ENCODE data around the gene ZNF507.

DNA sequence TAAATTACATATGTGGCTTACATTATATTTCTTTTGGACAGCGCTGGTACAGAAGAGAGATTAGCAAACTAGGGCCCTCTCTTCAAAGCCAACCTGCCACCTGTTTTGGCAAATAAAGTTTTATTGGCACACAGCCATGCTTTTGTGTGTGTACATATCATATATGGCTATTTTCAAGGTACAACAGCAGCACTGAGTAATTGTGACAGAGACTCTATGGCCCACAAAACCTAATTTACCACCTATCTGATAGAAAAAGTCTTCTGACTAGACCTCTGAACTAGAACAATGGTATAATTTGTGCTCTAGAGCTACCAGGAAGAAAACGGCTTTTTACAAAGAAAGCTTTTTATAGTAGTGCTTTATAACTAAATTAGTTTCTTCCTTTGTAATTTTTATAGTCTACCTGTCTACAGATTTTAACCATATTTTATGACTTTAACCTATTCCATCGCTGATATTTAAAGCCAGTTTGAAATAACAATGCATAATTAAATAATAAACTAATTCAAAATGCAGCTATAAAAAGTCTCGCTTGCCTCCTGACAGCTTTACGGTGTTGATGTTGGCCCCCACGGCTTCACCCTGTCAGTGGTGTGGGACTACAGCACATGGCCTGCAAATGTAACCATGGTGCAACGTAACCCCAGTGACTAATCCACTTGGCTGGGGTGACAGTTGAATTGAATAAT lies 42.4 kb downstream of the ZNF507 start:
- TF ChIP-seq, protein P1, sequence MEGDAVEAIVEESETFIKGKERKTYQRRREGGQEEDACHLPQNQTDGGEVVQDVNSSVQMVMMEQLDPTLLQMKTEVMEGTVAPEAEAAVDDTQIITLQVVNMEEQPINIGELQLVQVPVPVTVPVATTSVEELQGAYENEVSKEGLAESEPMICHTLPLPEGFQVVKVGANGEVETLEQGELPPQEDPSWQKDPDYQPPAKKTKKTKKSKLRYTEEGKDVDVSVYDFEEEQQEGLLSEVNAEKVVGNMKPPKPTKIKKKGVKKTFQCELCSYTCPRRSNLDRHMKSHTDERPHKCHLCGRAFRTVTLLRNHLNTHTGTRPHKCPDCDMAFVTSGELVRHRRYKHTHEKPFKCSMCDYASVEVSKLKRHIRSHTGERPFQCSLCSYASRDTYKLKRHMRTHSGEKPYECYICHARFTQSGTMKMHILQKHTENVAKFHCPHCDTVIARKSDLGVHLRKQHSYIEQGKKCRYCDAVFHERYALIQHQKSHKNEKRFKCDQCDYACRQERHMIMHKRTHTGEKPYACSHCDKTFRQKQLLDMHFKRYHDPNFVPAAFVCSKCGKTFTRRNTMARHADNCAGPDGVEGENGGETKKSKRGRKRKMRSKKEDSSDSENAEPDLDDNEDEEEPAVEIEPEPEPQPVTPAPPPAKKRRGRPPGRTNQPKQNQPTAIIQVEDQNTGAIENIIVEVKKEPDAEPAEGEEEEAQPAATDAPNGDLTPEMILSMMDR (IDR thresholded peaks at IDR 0.05): no peak
- TF ChIP-seq POLR2A (IDR thresholded peaks at IDR 0.05): no peak

All from right lobe of liver (tissue), 4 donors.